ENCODE data around the gene NSG2.

The NSG2 gene

DNA sequence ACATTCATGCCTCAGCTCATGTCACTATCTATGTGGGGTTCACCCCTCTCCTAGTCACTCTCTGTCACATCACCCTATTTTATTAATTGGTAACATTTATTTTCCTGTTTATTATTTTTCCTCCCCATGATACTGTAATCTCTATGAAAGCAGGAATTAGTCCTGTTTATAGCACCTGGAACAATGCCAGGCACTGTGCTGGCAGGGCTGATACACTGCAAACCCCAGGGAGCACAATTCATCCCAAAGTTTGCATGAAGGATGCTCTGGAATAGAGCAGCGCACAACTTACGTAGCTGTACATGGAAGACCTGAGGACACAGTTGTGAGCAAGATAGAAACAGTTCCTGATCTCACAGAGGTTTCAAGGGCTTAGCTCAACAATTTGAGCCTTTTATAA lies 103.2 kb downstream of the NSG2 start:
- Histone ChIP-seq H3K4me1 (ENCODE audit: control extremely low read depth in 1 of 4, control insufficient read depth in 4 of 4, insufficient read depth in 4 of 4, low read length in 3 of 4) (no peaks in the 10 kb centered on the region), H3K27ac (ENCODE audit: insufficient read depth in 1 of 2, low read depth in 1 of 2, low read length in 2 of 2, poor library complexity in 1 of 2, severe bottlenecking in 2 of 2) (no peak overlapping the region), H3K4me3 (ENCODE audit: control insufficient read depth in 1 of 7, extremely low read depth in 1 of 7, insufficient read depth in 4 of 7, low read depth in 2 of 7, low read length in 6 of 7) (no peak overlapping the region), H3K9me3 (ENCODE audit: control extremely low read depth in 1 of 5, control insufficient read depth in 4 of 5, insufficient read depth in 2 of 5, low read depth in 1 of 5, low read length in 4 of 5) (peaks cover 0 to 5% (median 0%) of the 10 kb centered on the region in 5 experiments), H3K27me3 (replicated peaks in 2 of 5; ENCODE audit: control insufficient read depth in 4 of 5, insufficient read depth in 5 of 5, low read length in 4 of 5) (peaks cover 0 to 7% (median 3%) of the 10 kb centered on the region in 5 experiments), H3K36me3 (ENCODE audit: control insufficient read depth in 4 of 4, insufficient read depth in 4 of 4, low read length in 3 of 4) (no peaks in the 10 kb centered on the region)
- no peak for DNase-seq
- POLR2A ChIA-PET = no interaction called here
- CTCF ChIA-PET = no interaction called here
- 100% methylated on average over 2 of the region's 2 CpGs for WGBS (ENCODE audit: insufficient coverage)

DNA sequence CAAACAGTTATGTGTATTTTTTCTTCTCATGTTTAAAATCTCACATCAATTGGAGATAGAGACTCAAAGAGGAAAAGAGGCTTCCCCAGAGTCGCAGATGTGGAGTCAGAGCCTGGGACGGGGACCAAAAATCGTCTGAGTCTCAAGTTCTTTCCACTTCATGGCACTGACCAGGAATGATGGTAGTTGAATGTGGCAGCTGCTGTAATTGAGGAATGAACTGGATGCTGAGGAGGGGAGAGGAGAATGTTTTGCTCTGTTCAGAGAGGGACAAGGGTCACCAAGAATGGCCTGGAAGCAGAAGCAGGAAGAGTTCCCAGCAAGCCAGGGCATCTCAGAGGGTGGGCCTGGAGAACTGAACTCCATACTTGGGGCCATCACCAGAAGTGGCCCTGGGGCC lies 103.9 kb downstream of the NSG2 start:
- ChIA-PET CTCF (no interaction called here), POLR2A (no interaction called here)
- Histone ChIP-seq H3K36me3 (ENCODE audit: control insufficient read depth in 4 of 4, insufficient read depth in 4 of 4, low read length in 3 of 4) (no peaks in the 10 kb centered on the region), H3K27ac (ENCODE audit: insufficient read depth in 1 of 2, low read depth in 1 of 2, low read length in 2 of 2, poor library complexity in 1 of 2, severe bottlenecking in 2 of 2) (no peak overlapping the region), H3K4me3 (ENCODE audit: control insufficient read depth in 1 of 7, extremely low read depth in 1 of 7, insufficient read depth in 4 of 7, low read depth in 2 of 7, low read length in 6 of 7) (no peak overlapping the region), H3K9me3 (ENCODE audit: control extremely low read depth in 1 of 5, control insufficient read depth in 4 of 5, insufficient read depth in 2 of 5, low read depth in 1 of 5, low read length in 4 of 5) (peaks cover 0 to 5% (median 0%) of the 10 kb centered on the region in 5 experiments), H3K4me1 (ENCODE audit: control extremely low read depth in 1 of 4, control insufficient read depth in 4 of 4, insufficient read depth in 4 of 4, low read length in 3 of 4) (no peaks in the 10 kb centered on the region), H3K27me3 (replicated peaks in 2 of 5; ENCODE audit: control insufficient read depth in 4 of 5, insufficient read depth in 5 of 5, low read length in 4 of 5) (peaks cover 0 to 7% (median 3%) of the 10 kb centered on the region in 5 experiments)
- DNase-seq = no peak
- 100% methylated on average over 3 of the region's 3 CpGs for WGBS (ENCODE audit: insufficient coverage)

DNA sequence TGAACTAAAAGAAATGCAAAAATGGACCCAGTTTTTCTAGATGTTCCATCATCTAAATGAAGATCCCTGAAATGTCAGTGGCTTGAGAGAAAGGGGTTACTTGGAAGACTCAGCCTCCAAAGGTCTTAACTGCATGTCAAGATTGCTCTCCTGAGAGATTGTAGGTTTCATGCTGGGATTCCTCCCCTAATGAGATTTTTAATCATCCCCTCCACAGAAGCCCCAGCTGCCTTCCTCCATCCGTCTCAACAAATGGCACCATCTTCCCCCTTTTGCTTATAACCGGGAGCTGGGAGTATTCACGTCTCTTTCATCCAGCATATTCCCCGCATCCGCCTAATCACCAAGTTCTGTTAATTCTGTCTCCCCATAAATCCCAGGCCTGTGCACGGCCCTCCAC lies 104.5 kb downstream of the NSG2 start:
- ChIA-PET POLR2A (no interaction called here), CTCF (no interaction called here)
- H3K4me1 ChIP-seq (ENCODE audit: control extremely low read depth in 1 of 4, control insufficient read depth in 4 of 4, insufficient read depth in 4 of 4, low read length in 3 of 4) = no peaks in the 10 kb centered on the region
- peaks cover 0 to 9% (median 2%) of the 10 kb centered on the region in 5 experiments for H3K9me3 ChIP-seq (ENCODE audit: control extremely low read depth in 1 of 5, control insufficient read depth in 4 of 5, insufficient read depth in 2 of 5, low read depth in 1 of 5, low read length in 4 of 5)
- H3K27ac ChIP-seq (ENCODE audit: insufficient read depth in 1 of 2, low read depth in 1 of 2, low read length in 2 of 2, poor library complexity in 1 of 2, severe bottlenecking in 2 of 2) = no peak overlapping the region
- no peak for DNase-seq
- WGBS (ENCODE audit: insufficient coverage) = 96% methylated on average over 5 of the region's 6 CpGs
- H3K4me3 ChIP-seq (ENCODE audit: control insufficient read depth in 1 of 7, extremely low read depth in 1 of 7, insufficient read depth in 4 of 7, low read depth in 2 of 7, low read length in 6 of 7) = no peak overlapping the region
- H3K36me3 ChIP-seq (ENCODE audit: control insufficient read depth in 4 of 4, insufficient read depth in 4 of 4, low read length in 3 of 4) = no peaks in the 10 kb centered on the region
- H3K27me3 ChIP-seq (replicated peaks in 2 of 5; ENCODE audit: control insufficient read depth in 4 of 5, insufficient read depth in 5 of 5, low read length in 4 of 5) = peaks cover 0 to 7% (median 3%) of the 10 kb centered on the region in 5 experiments

DNA sequence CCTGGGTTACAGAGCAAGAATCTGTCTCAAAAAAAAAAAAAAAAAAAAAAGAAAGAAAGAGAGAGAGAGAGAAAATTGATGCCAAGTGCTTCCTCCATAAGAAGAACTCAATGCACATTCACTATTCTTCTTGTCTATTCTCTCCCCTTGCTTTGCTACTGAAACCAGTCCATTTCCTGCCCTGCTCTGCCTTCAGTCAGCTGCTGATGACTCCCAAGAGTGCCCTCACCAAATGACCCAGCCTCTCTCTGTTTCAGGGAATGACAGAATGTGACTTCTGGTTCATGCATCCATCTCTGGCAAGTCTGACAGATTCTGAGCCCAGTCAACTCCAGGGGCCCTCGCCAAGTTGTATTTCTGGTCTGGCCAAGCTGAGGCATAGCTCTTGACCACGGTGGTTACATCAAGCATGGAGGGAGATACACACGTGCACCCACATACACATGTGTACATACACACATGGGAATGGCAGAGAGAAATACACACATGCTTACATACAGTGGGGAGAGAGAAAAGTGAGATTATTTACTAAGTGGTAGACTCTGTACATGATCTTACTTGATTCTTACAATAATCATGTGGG lies 106.2 kb downstream of the NSG2 start:
- CTCF ChIA-PET = no interaction called here

DNA sequence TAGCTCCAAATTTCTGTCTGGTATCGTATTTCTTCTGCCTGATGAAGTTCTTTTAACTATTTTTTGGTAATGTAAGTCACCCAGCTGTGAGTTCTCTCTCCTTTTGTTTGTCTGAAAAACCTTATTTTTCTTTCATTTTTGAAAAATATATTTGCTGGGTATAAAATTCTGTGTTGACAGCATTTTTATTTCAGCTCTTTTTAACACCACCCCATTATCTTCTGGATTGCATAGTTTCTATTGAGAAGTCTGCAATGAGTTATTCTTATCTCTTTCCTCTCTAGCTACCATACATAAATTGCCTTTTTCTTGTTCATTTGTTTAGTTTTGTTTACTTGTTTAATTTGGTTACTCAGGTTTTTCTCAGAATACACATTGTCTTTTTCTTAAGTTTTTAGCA lies 109.1 kb downstream of the NSG2 start:
- Histone ChIP-seq H3K4me3 (ENCODE audit: control insufficient read depth in 1 of 7, extremely low read depth in 1 of 7, insufficient read depth in 4 of 7, low read depth in 2 of 7, low read length in 6 of 7) (no peak overlapping the region), H3K9me3 (ENCODE audit: control extremely low read depth in 1 of 5, control insufficient read depth in 4 of 5, insufficient read depth in 2 of 5, low read depth in 1 of 5, low read length in 4 of 5) (peaks cover 0 to 15% (median 5%) of the 10 kb centered on the region in 5 experiments), H3K27me3 (replicated peaks in 2 of 5; ENCODE audit: control insufficient read depth in 4 of 5, insufficient read depth in 5 of 5, low read length in 4 of 5) (peaks cover 0 to 1% (median 0%) of the 10 kb centered on the region in 5 experiments), H3K27ac (ENCODE audit: insufficient read depth in 1 of 2, low read depth in 1 of 2, low read length in 2 of 2, poor library complexity in 1 of 2, severe bottlenecking in 2 of 2) (no peak overlapping the region), H3K4me1 (ENCODE audit: control extremely low read depth in 1 of 4, control insufficient read depth in 4 of 4, insufficient read depth in 4 of 4, low read length in 3 of 4) (no peaks in the 10 kb centered on the region), H3K36me3 (ENCODE audit: control insufficient read depth in 4 of 4, insufficient read depth in 4 of 4, low read length in 3 of 4) (no peaks in the 10 kb centered on the region)
- no peak for DNase-seq
- ChIA-PET POLR2A (no interaction called here), CTCF (no interaction called here)
- WGBS (ENCODE audit: insufficient coverage) = no CpG with 5 or more reads among the region's 1 CpG

More for the DNA sequence above, 106.2 kb downstream of the NSG2 start:
- no peaks in the 10 kb centered on the region for H3K36me3 ChIP-seq (ENCODE audit: control insufficient read depth in 4 of 4, insufficient read depth in 4 of 4, low read length in 3 of 4)
- WGBS (ENCODE audit: insufficient coverage) = no CpG with 5 or more reads among the region's 3 CpGs
- peaks cover 0 to 7% (median 2%) of the 10 kb centered on the region in 5 experiments for H3K27me3 ChIP-seq (replicated peaks in 2 of 5; ENCODE audit: control insufficient read depth in 4 of 5, insufficient read depth in 5 of 5, low read length in 4 of 5)
- POLR2A ChIA-PET = no interaction called here
- H3K4me1 ChIP-seq (ENCODE audit: control extremely low read depth in 1 of 4, control insufficient read depth in 4 of 4, insufficient read depth in 4 of 4, low read length in 3 of 4) = no peaks in the 10 kb centered on the region
- H3K9me3 ChIP-seq (ENCODE audit: control extremely low read depth in 1 of 5, control insufficient read depth in 4 of 5, insufficient read depth in 2 of 5, low read depth in 1 of 5, low read length in 4 of 5) = peaks cover 0 to 15% (median 5%) of the 10 kb centered on the region in 5 experiments
- no peak overlapping the region for H3K27ac ChIP-seq (ENCODE audit: insufficient read depth in 1 of 2, low read depth in 1 of 2, low read length in 2 of 2, poor library complexity in 1 of 2, severe bottlenecking in 2 of 2)
- no peak for DNase-seq
- no peak overlapping the region for H3K4me3 ChIP-seq (ENCODE audit: control insufficient read depth in 1 of 7, extremely low read depth in 1 of 7, insufficient read depth in 4 of 7, low read depth in 2 of 7, low read length in 6 of 7)

DNA sequence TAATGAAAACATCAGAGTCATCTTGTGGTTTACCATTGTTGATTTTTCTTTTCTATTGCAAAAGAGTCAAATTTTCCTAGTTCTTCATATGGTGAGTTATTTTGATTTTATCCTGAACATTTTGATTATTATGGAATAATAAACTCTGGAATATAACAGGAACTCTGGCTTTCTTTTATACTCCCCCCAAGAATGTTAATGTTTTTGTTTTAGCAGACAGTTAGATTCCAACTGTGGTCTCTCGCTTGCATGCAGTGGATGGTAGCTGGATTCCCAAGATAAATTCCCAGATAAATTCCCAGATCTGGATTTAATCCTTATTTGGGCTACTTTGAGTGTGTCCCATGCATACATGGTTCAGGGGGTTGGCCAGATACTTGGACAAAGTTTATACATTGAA lies 109.8 kb downstream of the NSG2 start:
- Histone ChIP-seq H3K9me3 (ENCODE audit: control extremely low read depth in 1 of 5, control insufficient read depth in 4 of 5, insufficient read depth in 2 of 5, low read depth in 1 of 5, low read length in 4 of 5) (peaks cover 0 to 15% (median 5%) of the 10 kb centered on the region in 5 experiments), H3K4me1 (ENCODE audit: control extremely low read depth in 1 of 4, control insufficient read depth in 4 of 4, insufficient read depth in 4 of 4, low read length in 3 of 4) (no peaks in the 10 kb centered on the region), H3K36me3 (ENCODE audit: control insufficient read depth in 4 of 4, insufficient read depth in 4 of 4, low read length in 3 of 4) (no peaks in the 10 kb centered on the region), H3K4me3 (ENCODE audit: control insufficient read depth in 1 of 7, extremely low read depth in 1 of 7, insufficient read depth in 4 of 7, low read depth in 2 of 7, low read length in 6 of 7) (no peak overlapping the region), H3K27ac (ENCODE audit: insufficient read depth in 1 of 2, low read depth in 1 of 2, low read length in 2 of 2, poor library complexity in 1 of 2, severe bottlenecking in 2 of 2) (no peak overlapping the region), H3K27me3 (replicated peaks in 2 of 5; ENCODE audit: control insufficient read depth in 4 of 5, insufficient read depth in 5 of 5, low read length in 4 of 5) (no peaks in the 10 kb centered on the region)
- CTCF ChIA-PET = no interaction called here
- DNase-seq = no peak
- POLR2A ChIA-PET = no interaction called here
- WGBS (ENCODE audit: insufficient coverage) = 100% methylated on average over 1 of the region's 1 CpG

DNA sequence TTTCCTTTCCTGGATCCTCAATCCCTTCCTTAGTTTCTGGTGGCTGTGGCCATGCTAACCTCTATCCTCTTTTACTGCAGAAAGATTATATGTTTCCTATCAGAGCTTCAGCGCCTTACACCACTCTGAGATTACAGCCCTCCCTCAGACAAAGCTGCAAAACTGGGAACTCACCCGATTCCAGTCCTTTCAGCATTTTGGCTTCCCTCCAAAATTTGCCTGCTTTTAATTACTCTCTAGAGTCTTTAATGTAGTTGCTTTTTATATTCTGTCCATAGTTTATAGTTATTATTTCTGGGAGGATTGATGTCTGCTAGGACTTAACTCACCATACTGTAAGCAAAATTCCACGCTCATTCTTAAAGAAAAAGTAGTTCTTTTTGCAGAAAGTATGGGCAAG lies 110.2 kb downstream of the NSG2 start:
- DNase-seq = no peak
- no peak overlapping the region for H3K4me3 ChIP-seq (ENCODE audit: control insufficient read depth in 1 of 7, extremely low read depth in 1 of 7, insufficient read depth in 4 of 7, low read depth in 2 of 7, low read length in 6 of 7)
- no peaks in the 10 kb centered on the region for H3K36me3 ChIP-seq (ENCODE audit: control insufficient read depth in 4 of 4, insufficient read depth in 4 of 4, low read length in 3 of 4)
- peaks cover 0 to 15% (median 5%) of the 10 kb centered on the region in 5 experiments for H3K9me3 ChIP-seq (ENCODE audit: control extremely low read depth in 1 of 5, control insufficient read depth in 4 of 5, insufficient read depth in 2 of 5, low read depth in 1 of 5, low read length in 4 of 5)
- H3K27ac ChIP-seq (ENCODE audit: insufficient read depth in 1 of 2, low read depth in 1 of 2, low read length in 2 of 2, poor library complexity in 1 of 2, severe bottlenecking in 2 of 2) = no peak overlapping the region
- CTCF ChIA-PET = no interaction called here
- H3K27me3 ChIP-seq (replicated peaks in 2 of 5; ENCODE audit: control insufficient read depth in 4 of 5, insufficient read depth in 5 of 5, low read length in 4 of 5) = no peaks in the 10 kb centered on the region
- POLR2A ChIA-PET = no interaction called here
- H3K4me1 ChIP-seq (ENCODE audit: control extremely low read depth in 1 of 4, control insufficient read depth in 4 of 4, insufficient read depth in 4 of 4, low read length in 3 of 4) = no peaks in the 10 kb centered on the region
- 83% methylated on average over 2 of the region's 3 CpGs for WGBS (ENCODE audit: insufficient coverage)
